Embryonic facial prominence (tissue), 1 donor: Measurements from ENCODE around the gene TRMT61A.

Experiments used
- DNase-seq: peaks from one replicate; pipeline ENCODE4 v3.0.0-alpha.2; 2016; ENCODE audit errors: extremely low spot score

Gene TRMT61A

GRCh38 chr14:103547455-103547940 is 18.5 kb downstream of the TRMT61A start:
- DNase-seq, result no peak

DNA sequence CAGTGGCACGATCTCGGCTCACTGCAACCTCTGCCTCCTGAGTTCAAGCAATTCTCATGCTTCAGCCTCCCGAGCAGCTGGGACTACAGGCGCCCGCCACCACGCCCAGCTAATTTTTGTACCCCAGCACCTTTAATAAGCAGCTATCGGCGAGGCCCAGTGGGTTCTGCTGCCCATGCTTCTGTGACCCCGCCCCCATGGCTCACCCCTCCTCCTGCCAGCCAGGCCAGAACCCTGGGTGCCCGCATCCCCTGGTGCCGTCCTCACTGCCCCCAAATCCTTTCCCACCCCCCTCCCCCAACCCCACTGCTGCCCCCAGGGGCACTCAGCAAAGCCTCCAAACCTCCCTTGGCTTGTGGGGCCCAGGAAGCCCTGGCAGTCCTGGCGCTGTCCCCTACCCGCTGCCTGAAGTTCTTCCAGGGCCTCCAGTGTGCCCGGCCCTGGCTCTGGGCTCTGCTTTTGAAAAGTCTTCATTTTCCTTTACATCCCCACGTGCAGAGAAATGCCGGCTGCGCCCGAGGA is 19.0 kb downstream of the TRMT61A start:
- no peak for DNase-seq

- DNase-seq, result no peak
These were observed 19.7 kb downstream of the TRMT61A start for GRCh38 chr14:103548463-103549351.

GRCh38 chr14:103549361-103550311 is 20.6 kb downstream of the TRMT61A start:
- no peak for DNase-seq

- DNase-seq, result no peak
These were observed 21.7 kb downstream of the TRMT61A start for GRCh38 chr14:103550451-103551337.

DNA sequence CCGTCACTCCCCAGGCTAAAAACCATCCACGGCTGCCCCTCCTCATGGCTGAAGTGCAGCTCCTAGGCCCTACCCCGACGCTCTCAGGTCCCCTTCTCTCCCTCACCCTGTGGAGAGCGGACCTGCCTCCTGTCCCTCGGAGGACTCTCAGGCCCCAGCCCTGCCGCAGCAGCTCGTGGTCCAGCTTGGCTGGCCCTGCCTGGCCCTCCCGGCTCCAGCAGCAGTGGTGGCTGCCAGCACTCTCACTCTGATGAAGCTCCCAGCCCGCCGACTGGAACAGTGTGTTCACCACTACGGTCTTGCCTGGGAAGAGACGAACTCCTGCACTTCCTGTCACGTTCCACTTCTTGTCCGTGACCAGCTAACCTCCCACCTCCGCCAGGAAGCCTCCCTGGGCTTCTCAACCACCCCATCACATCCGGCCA is 22.4 kb downstream of the TRMT61A start:
- no peak for DNase-seq

- DNase-seq, result no peak
These were observed 23.2 kb downstream of the TRMT61A start for GRCh38 chr14:103552011-103552845.

DNA sequence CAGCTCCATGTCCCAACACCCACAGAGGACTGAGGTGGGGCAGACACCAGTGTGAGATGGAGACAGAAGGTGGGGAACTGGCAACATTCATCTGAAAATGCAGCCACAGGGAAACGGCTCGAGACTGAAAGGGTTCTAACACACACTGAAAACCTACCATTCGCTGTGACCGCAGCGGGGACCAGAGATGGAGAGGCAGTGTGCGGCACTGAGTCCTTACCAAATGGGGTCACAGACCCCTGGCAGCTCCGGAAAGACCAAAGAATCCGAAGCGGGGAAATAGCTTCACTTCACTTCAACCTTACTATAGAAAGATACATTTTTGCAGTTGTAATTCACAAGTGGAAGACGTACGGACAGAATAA is 23.8 kb downstream of the TRMT61A start:
- DNase-seq, result no peak

DNA sequence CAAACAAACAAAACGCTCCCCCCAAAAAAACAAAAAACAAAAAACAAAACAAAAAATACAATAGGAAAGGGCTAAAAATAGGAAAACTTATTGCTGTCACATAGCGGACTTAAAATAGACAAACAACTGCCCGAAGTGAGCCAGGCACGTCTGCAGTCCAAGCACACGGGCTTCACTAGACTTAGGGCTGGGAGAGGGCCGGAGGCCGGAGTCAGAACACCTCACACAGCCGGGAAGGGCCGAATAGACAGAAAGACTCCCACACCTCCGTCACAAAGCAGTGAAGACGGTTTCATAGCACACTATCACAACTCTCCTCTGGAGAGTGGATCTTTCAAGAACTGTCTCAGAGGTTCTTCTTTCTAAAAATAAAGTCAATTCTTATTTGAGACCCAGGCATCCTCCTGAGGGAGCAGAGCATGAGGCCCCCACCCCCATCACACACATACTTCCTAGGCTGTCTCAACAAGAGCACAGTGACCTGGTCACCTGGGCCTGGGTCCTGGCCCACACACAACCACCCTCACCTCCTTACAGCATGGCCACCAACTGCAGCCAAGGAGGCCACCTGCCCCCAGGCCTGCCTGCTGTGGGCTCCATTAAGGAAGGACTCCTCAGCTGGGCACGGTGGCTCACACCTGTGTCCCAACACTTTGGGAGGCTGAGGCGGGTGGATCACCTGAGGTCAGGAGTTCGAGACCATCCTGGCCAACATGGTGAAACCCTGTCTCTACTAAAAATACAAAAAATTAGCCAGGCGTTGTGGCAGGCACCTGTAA is 26.8 kb downstream of the TRMT61A start:
- DNase-seq, result no peak

DNA sequence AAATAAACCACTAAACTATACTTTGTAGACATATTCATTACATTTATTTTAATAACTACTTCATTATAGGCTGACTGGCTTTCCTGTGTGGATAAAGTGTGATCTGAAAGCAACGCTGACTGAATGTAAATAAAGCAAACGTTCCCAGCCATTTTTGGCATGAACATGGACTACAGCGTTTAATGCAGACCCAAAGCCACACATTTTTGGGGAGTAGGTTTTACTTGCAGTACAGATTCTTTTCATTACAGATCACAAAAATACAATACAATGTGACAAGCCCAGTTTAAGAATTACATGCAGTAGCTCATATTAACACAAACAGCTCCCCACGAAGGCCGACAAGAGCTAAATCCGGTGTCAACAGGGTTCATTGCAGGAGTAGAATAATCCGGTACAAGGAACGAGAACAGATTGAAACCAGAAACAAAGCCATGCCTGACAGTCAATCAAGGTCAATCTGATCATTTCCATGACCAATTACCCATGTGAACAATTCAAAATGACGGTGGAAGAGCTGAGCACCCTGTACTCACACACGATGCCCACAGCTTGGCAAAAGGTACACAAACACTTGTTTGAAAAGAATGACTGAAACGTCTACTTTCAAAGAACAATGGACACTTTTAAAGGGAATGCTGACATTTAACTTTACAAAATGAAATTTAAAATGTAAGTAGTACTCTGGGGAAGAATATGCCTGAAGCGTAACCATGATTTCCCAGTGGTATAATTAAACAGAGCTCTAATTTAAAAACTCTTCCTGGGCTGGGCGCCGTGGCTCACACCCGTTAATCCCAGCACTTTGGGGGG is 28.2 kb downstream of the TRMT61A start:
- no peak for DNase-seq

DNA sequence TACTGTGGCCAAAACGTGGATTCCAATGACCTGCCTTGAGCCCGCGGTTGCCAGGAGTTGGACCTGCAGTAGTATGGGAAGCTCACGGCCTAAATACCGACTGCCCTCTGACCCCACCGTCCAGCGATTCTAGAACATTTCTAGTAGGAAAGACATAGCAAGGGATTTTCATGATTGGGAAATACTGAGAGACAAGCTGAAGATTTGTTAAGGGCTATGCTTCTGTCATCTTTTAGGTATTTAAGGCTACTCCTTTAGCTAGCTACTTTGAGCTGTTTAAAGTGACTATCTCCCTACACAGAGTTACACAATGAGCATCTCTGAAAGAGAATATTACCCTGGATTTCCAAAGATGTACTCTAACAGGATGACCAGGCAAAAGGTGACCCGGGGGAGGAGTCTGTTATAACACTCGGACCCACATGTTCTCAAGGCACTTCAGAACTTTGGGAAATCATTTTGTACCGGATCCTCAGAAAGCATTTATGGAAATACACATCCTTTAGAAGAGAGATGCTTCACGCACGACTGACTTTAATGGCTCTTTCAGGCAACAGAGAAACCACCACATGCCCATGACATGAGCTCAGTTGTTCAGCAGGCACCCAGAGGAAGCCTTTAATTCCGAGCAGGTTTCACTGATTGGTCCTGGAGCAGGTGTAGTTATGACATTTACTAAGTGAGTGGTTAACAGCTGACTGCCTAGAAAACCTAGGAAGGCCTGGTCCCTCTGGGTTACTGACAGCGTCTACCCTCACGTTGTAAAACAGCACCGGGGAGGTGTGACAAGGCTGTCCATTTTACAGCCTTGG is 29.3 kb downstream of the TRMT61A start:
- no peak for DNase-seq

- DNase-seq, result no peak
These were observed 30.8 kb downstream of the TRMT61A start for GRCh38 chr14:103559766-103560165.

- DNase-seq, result no peak
These were observed 31.7 kb downstream of the TRMT61A start for GRCh38 chr14:103560691-103561090.

DNA sequence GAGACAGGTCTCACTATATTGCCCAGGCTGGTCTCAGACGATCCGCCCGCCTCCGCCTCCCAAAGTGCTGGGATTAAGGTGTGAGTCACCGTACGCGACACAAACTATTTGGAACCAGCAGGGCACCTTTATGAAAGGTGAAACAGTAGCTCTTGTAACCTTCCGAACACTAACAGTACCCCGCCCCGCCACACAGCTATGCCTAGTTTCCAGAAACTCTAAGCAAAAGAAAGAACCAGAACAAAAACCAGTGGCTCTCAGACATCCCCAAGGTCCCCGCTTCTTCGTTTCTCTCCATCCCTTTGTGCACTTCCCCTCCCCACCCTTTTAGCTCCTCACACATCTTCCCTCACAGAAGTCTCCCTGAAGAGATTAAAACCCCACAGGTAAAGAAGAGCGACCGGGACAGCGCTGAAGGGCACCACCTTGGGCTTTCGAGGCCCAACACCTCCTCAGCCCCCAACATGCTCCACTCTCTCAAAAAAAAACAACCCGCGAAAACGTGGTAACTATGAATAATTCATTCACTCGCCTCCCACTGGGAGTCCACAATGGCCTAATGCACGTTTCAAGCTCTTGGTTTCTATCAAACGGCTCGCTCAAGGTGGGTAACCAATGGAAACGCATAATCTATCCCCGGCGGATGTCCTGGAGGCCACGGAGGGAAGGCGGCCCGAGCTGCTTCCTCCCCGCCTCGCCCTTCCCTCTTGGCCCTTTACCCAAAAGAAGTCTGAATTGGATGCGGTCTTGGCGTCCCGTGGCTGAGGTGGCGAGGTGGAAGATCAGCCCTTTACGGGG is 32.6 kb downstream of the TRMT61A start:
- DNase-seq, result no peak

DNA sequence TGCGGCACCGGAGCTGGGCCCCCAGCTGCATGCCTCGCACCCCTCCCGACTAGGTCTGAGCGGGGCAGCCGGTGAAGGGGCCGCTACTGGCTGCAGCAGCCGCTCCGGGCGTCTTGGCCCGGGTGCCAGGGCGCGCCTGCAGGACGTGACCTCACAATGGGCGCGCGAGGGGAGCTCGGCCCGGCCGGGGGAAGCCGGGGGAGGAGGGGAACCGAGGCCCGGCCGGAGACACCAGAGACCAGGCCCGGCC is 33.1 kb downstream of the TRMT61A start:
- DNase-seq, result no peak

GRCh38 chr14:103562429-103563225 is 33.6 kb downstream of the TRMT61A start, which contains the start of the genes BAG5 and COA8:
Gene BAG5 (minus strand): TSS chr14:103562657. CDS start chr14:103561164, 1,493 bp downstream.
Gene COA8 (plus strand): TSS chr14:103562960. CDS start chr14:103563002, 42 bp downstream.
- peak; percentile 48 for DNase-seq
